ENCODE measurements around the gene CSTF2. TPM values are rescaled to one million over a fixed set of nuclear protein-coding genes. Genes with fewer than 3 reads are reported as not detected.

The CSTF2 gene
- total RNA-seq, 1 experiment from 2014 or later, result 30.3 TPM

GRCh38 chrX:100871594-100872560 lies 51.7 kb downstream of the CSTF2 start:
- no peak for DNase-seq (ENCODE audit: low read depth)

- no peak for DNase-seq (ENCODE audit: low read depth)
Measured at GRCh38 chrX:100874325-100874724, 54.1 kb downstream of the CSTF2 start, which contains the start of gene NOX1. TSS of gene NOX1 (minus strand) at chrX:100874359. CDS start at chrX:100874139, 220 bp downstream.

- no peak for DNase-seq (ENCODE audit: low read depth)
Measured at GRCh38 chrX:100880368-100880767, 60.2 kb downstream of the CSTF2 start.

GRCh38 chrX:100883654-100884053 lies 63.5 kb downstream of the CSTF2 start:
- no peak for DNase-seq (ENCODE audit: low read depth)

Other genes starting within 250 kb of the CSTF2 start
- not detected in 2 replicates for gene TNMD, start 235.5 kb upstream of the CSTF2 start, total RNA-seq (2014; rRNA removed; shearing (Covaris generic))
- gene TSPAN6, start 183.6 kb upstream of the CSTF2 start, total RNA-seq (2014; rRNA removed; shearing (Covaris generic)), result 19.7 and 24.2 TPM in 2 replicates
- gene SRPX2, start 176.2 kb upstream of the CSTF2 start, total RNA-seq (2014; rRNA removed; shearing (Covaris generic)), result 7.7 and 11.0 TPM in 2 replicates
- 0.88 and 1.3 TPM in 2 replicates for gene SYTL4, start 88.3 kb upstream of the CSTF2 start, total RNA-seq (2014; rRNA removed; shearing (Covaris generic))
- gene NOX1, start 54.0 kb downstream of the CSTF2 start, total RNA-seq (2014; rRNA removed; shearing (Covaris generic)), result not detected in 2 replicates
- 0.10 and 0.12 TPM in 2 replicates for gene XKRX, start 108.5 kb downstream of the CSTF2 start, total RNA-seq (2014; rRNA removed; shearing (Covaris generic))
- gene ARL13A, start 149.3 kb downstream of the CSTF2 start, total RNA-seq (2014; rRNA removed; shearing (Covaris generic)), result not detected in 2 replicates
- 9.5 and 12.7 TPM in 2 replicates for gene TRMT2B, start 231.7 kb downstream of the CSTF2 start, total RNA-seq (2014; rRNA removed; shearing (Covaris generic))

Data from RPMI7951 (cell line).